GM12878 (cell line): ENCODE measurements around the gene APC2.

ENCODE experiments used
- EZH2 ChIP-seq: IDR thresholded peaks from 2 replicates; pipeline ENCODE4 v1.6.1; 2012; ENCODE audit warnings: low read depth, mild to moderate bottlenecking, control low read depth, inconsistent platforms, low read length, borderline replicate concordance; ENCODE audit not compliant: control insufficient read depth
- KDM1A ChIP-seq: fragments of 200-600 bp; sonication (generic); IDR thresholded peaks from 2 replicates; pipeline ENCODE4 v1.6.1; 2016; ENCODE audit warnings: borderline replicate concordance

DNA sequence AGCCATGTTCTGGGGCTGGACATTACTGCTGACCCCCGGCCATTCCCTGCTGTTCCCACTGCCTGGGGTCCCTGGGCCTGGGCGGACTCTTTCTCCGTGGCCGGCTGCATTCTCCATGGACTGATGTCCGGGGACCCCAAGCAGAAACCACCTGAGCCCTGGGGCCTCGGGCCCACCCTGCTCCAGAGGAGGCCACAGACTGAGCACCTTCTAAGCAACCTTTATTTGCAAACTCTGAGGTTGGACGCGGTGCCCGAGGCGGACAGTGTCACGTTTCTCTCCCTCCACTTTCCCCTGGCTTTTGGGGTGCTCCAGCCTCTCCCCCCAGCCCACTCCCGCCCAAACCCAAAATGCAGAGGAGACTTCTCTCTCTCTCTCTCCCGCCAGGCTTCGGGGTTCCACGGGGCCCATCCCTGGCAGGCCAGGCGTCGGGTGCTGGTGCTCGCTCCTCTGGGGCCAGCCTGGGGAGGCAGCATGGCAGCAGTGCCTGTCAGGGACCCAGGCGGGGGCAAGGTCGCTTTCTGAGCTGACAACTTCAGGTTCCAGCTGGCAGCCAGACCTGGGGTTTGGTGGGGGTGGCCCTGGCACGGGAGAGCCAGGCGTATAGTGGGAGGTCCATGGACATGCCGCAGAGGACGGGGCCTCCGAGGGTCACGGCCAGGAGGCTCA, 31.4 kb downstream of the APC2 start:
- no peak for TF ChIP-seq EZH2
- no peak for TF ChIP-seq KDM1A
